Measurements from ENCODE around the gene BIRC6. TPM values are rescaled to one million over a fixed set of nuclear protein-coding genes. Genes with fewer than 3 reads are reported as not detected.

Gene BIRC6
- total and polyA plus RNA-seq, 2 donors (not counting 1 experiment from before 2014, with no cell fraction given), result 41.7 to 166 TPM

GRCh38 chr2:32372519-32373182 is 15.8 kb downstream of the BIRC6 start:
- H3K27ac ChIP-seq (ENCODE audit: low read length in 2 of 2), result no peak overlapping the region
- peaks cover 0 to under 1% of the 10 kb centered on the region in 2 donors for H3K4me1 ChIP-seq (ENCODE audit: control insufficient read depth in 2 of 2, insufficient read depth in 2 of 2, low read length in 2 of 2)
- no peaks in the 10 kb centered on the region for H3K27me3 ChIP-seq (replicated peaks in 1 of 4; ENCODE audit: control extremely low read depth in 1 of 4, control insufficient read depth in 3 of 4, insufficient read depth in 4 of 4, low read length in 3 of 4)
- no peak for ATAC-seq (ENCODE audit: low read depth)
- no peaks in the 10 kb centered on the region for H3K27me3 Mint-ChIP-seq
- no peak overlapping the region for H3K9ac ChIP-seq (ENCODE audit: low read length)
- no peaks in the 10 kb centered on the region for H3K9me3 Mint-ChIP-seq (ENCODE audit: insufficient read depth)
- H3K4me2 ChIP-seq (replicated peaks; ENCODE audit: low read depth, low read length, poor library complexity, severe bottlenecking), result no peak overlapping the region
- peaks cover 1 to 3% of the 10 kb centered on the region in 2 experiments for H3K36me3 ChIP-seq (replicated peaks in 1 of 2; ENCODE audit: control extremely low read depth in 1 of 2, control insufficient read depth in 1 of 2, extremely low read depth in 1 of 2, insufficient read depth in 2 of 2, low read length in 1 of 2)
- H3K27ac Mint-ChIP-seq, result no peak overlapping the region
- H2AFZ ChIP-seq (ENCODE audit: insufficient read depth, low read depth, low read length, poor library complexity, severe bottlenecking), result no peak overlapping the region
- no peak overlapping the region for H3K4me3 ChIP-seq (ENCODE audit: control extremely low read depth in 1 of 5, extremely low read depth in 1 of 5, insufficient read depth in 1 of 5, low read depth in 2 of 5, low read length in 4 of 5)
- CTCF ChIA-PET, result no interaction called here
- no peak overlapping the region for H3K4me3 Mint-ChIP-seq
- WGBS (ENCODE audit: insufficient coverage), result 80% methylated on average over 2 of the region's 3 CpGs
- H3K9me3 ChIP-seq (ENCODE audit: control extremely low read depth in 1 of 3, control insufficient read depth in 2 of 3, insufficient read depth in 1 of 3, low read length in 2 of 3), result no peaks in the 10 kb centered on the region
- POLR2A ChIA-PET, result interaction anchor here (0.7 kb wide), 1 partner anchor 10 kb away, joined by 3 read pairs; no protein-coding TSS in a partner anchor
- peaks cover 80% of the 10 kb centered on the region for H4K20me1 ChIP-seq (ENCODE audit: control insufficient read depth, insufficient read depth, low read length, poor library complexity, severe bottlenecking)
- no peak for DNase-seq
- H3K4me1 Mint-ChIP-seq, result peaks cover 58% of the 10 kb centered on the region
- H3K79me2 ChIP-seq (ENCODE audit: control insufficient read depth, insufficient read depth, low read length), result peaks cover 97% of the 10 kb centered on the region
- TF ChIP-seq EZH2 (IDR thresholded peaks at IDR 0.05; ENCODE audit: borderline replicate concordance, insufficient read depth, low read depth, low read length, poor library complexity, severe bottlenecking), result no peak
- no peak for TF ChIP-seq CTCF (IDR thresholded peaks at IDR 0.05)
- intact Hi-C loops (cut with micrococcal nuclease), result no loop called here

- Histone ChIP-seq H2AFZ (ENCODE audit: insufficient read depth, low read depth, low read length, poor library complexity, severe bottlenecking) (no peak overlapping the region), H3K27me3 (replicated peaks in 1 of 4; ENCODE audit: control extremely low read depth in 1 of 4, control insufficient read depth in 3 of 4, insufficient read depth in 4 of 4, low read length in 3 of 4) (no peaks in the 10 kb centered on the region), H4K20me1 (ENCODE audit: control insufficient read depth, insufficient read depth, low read length, poor library complexity, severe bottlenecking) (peaks cover 73% of the 10 kb centered on the region), H3K4me3 (ENCODE audit: control extremely low read depth in 1 of 5, extremely low read depth in 1 of 5, insufficient read depth in 1 of 5, low read depth in 2 of 5, low read length in 4 of 5) (no peak overlapping the region), H3K27ac (ENCODE audit: low read length in 2 of 2) (no peak overlapping the region), H3K36me3 (replicated peaks in 1 of 2; ENCODE audit: control extremely low read depth in 1 of 2, control insufficient read depth in 1 of 2, extremely low read depth in 1 of 2, insufficient read depth in 2 of 2, low read length in 1 of 2) (peaks cover 1 to 6% of the 10 kb centered on the region in 2 experiments), H3K9ac (ENCODE audit: low read length) (no peak overlapping the region), H3K4me2 (replicated peaks; ENCODE audit: low read depth, low read length, poor library complexity, severe bottlenecking) (no peak overlapping the region), H3K79me2 (ENCODE audit: control insufficient read depth, insufficient read depth, low read length) (peaks cover 92% of the 10 kb centered on the region), H3K9me3 (ENCODE audit: control extremely low read depth in 1 of 3, control insufficient read depth in 2 of 3, insufficient read depth in 1 of 3, low read length in 2 of 3) (no peaks in the 10 kb centered on the region), H3K4me1 (ENCODE audit: control insufficient read depth in 2 of 2, insufficient read depth in 2 of 2, low read length in 2 of 2) (no peaks in the 10 kb centered on the region)
- ATAC-seq (ENCODE audit: low read depth) (no peak), DNase-seq (no peak)
- H3K27me3 Mint-ChIP-seq, result no peaks in the 10 kb centered on the region
- H3K4me1 Mint-ChIP-seq, result peaks cover 48% of the 10 kb centered on the region
- no peak for TF ChIP-seq CTCF (IDR thresholded peaks at IDR 0.05)
- no peak for TF ChIP-seq EZH2 (IDR thresholded peaks at IDR 0.05; ENCODE audit: borderline replicate concordance, insufficient read depth, low read depth, low read length, poor library complexity, severe bottlenecking)
- ChIA-PET CTCF (no interaction called here), POLR2A (no interaction called here)
- intact Hi-C loops (cut with micrococcal nuclease), result no loop called here
- no peaks in the 10 kb centered on the region for H3K9me3 Mint-ChIP-seq (ENCODE audit: insufficient read depth)
- H3K4me3 Mint-ChIP-seq, result no peak overlapping the region
- H3K27ac Mint-ChIP-seq, result no peak overlapping the region
- 92% methylated on average over 9 of the region's 12 CpGs for WGBS (ENCODE audit: insufficient coverage)
Measured at GRCh38 chr2:32375228-32375892, 18.5 kb downstream of the BIRC6 start.
